Activated naive CD4-positive, alpha-beta T cell treated with anti-CD3 and anti-CD28 coated beads, Interleukin-2, amount 50 U/mL, for 72 hours (primary cell): Measurements from ENCODE around the gene ANKRD12. TPM values are rescaled to one million over a fixed set of nuclear protein-coding genes. Genes with fewer than 3 reads are reported as not detected.
A peak's percentile ranks its signal among the peaks of the same experiment; 100 is the strongest.

Source experiments
- ATAC-seq, 2 donors: fragments of 150-1000 bp; cut with Tn5 transposase; 2 replicates each; pipeline ENCODE4 v1.10.0; 2021; ENCODE audit warnings: mild to moderate bottlenecking in 2 of 2, moderate library complexity in 2 of 2
- DNase-seq, 2 donors: peaks; one replicate each; pipeline ENCODE4 v3.0.0; 2021 to 2022; ENCODE audit warnings: low spot score in 2 of 2
- H3K27ac Mint-ChIP-seq, 2 donors: one replicate each; pipeline ENCODE4 v1.8.0; 2022; ENCODE audit warnings: mild to moderate bottlenecking in 2 of 2, mixed read lengths in 2 of 2
- H3K36me3 Mint-ChIP-seq, 2 donors: one replicate each; pipeline ENCODE4 v1.8.0; 2022; ENCODE audit warnings: mixed read lengths in 2 of 2
- H3K9me3 Mint-ChIP-seq, 2 donors: one replicate each; pipeline ENCODE4 v1.8.0; 2022; ENCODE audit warnings: mixed read lengths in 2 of 2
- total RNA-seq, 2 donors: library from RNA; stranded (reverse); gene quantifications; one replicate each; pipeline ENCODE4 v1.2.3, GENCODE V29; 2022

The ANKRD12 gene
- total RNA-seq, 2 donors from 2014 or later: 63.7 to 72.3 TPM

DNA sequence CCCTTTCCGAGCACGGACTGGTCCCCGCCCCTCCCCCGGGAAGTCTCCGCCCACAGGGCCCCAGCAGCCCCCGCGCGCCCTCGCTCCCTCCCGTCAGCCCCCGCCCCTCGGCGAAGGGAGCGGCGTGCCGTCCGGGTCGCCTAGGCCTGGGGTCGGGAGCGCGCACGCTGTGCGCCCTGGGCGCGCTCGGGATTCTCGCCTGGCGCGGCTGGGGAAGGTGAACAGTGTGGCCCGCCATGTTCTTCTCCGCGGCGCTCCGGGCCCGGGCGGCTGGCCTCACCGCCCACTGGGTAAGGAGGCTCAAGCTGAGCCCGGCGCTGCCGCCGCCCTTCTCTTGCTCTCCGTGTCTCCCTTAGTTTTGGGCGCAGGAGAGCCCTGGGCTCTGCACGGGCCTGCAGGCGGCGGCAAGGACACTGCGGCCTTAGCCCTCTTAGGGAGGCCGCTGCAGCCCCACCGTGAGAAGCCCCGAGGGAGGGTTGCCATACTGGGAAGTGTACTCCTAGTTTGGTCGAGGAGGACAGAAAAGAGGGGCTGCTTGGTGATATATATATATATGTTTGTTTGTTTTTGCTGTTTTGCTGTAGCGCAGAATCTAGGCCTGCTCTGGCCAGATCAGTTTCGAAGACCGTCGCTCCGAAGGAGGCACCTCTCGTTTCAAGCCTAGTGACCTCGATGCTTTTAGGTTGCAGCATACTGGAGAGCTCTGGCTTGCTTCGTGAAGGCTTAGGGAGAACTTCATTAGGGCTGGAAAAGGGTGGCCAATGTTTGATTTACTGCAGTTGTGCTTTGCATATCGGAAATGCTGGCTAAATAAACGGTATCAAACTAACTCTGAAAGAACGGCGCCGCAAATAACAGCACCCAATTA lies 33.8 kb upstream of the ANKRD12 start, which contains the start of gene NDUFV2:
NDUFV2 (plus strand) TSS at position 192 of the 868 bp plus-strand sequence; CDS start at position 237, 45 bp downstream.
- Mint-ChIP-seq H3K36me3 (peaks cover 49 to 58% of the 10 kb centered on the region in 2 donors), H3K27ac (peak within 1 kb of the TSS; percentile 95 to 99), H3K9me3 (no peaks in the 10 kb centered on the region)
- ATAC-seq (peak; percentile 94 to 95), DNase-seq (peak; percentile 94 to 99)

DNA sequence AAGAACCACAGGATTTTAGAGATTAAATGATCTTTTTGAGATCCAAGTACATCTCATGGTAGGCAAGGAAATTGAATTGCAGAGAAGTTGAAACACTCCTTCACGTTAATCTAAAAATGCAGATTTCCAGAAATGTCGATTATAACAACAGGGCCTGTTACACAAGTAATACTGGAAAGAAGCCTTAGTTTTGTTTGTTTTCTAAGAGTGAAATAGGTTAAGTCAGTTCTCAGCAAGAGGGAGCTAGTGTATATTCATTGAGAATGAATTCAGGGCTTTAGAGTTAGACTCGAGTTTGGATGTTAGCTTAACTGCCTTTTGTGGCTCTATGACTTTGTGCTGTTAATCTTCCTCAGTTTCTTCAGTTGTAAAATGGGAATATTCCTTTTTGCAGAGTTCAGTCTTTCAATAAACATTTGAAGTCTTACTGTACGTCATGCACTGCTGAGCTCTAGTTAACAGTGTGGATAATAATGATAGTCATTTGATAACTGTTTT lies 33.2 kb upstream of the ANKRD12 start:
- Mint-ChIP-seq H3K9me3 (no peaks in the 10 kb centered on the region), H3K27ac (peak overlapping the region; percentile 95 to 99), H3K36me3 (peaks cover 49 to 62% of the 10 kb centered on the region in 2 donors)
- ATAC-seq: no peak
- no peak for DNase-seq

DNA sequence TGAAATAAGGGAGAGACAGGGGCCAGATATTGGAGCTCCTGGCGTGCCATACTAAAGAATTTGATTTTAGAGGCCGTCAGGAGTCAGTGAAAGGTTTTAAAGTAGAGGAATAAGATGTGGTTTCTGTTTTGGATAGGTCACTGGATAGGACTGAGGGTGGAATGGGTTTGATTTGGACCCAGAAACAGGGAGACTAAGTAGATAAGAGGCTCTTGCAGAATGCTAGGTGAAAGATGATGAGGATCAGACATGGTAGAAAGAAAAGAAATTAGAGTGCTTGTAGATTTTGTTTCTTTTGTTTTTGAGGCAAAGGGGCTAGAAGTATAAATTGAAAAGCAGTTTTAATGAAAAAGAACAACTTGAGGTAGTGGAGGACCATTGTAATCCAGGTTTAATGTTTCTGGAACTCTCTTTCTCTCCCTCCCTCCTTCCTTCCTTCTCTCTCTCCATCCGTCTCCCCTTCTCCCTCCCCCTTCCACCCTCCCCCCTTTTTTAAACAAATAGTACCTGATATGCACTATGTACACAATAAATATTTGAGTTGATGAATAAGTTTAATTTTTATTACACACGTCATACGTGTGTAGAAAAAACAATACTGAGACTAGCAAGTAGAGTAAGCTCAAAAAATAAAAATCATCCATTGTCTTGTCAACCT lies 32.2 kb upstream of the ANKRD12 start:
- no peak for DNase-seq
- Mint-ChIP-seq H3K36me3 (peaks cover 49 to 69% of the 10 kb centered on the region in 2 donors), H3K27ac (peak overlapping the region; percentile 95 to 99), H3K9me3 (no peaks in the 10 kb centered on the region)
- no peak for ATAC-seq

GRCh38 chr18:9105420-9105819 lies 31.2 kb upstream of the ANKRD12 start:
- H3K27ac Mint-ChIP-seq: peak overlapping the region; percentile 95 to 99
- no peaks in the 10 kb centered on the region for H3K9me3 Mint-ChIP-seq
- DNase-seq (no peak), ATAC-seq (no peak)
- peaks cover 49 to 78% of the 10 kb centered on the region in 2 donors for H3K36me3 Mint-ChIP-seq

- H3K27ac Mint-ChIP-seq: peak overlapping the region; percentile 95 to 99
- no peaks in the 10 kb centered on the region for H3K9me3 Mint-ChIP-seq
- ATAC-seq (no peak), DNase-seq (no peak)
- H3K36me3 Mint-ChIP-seq: peaks cover 49 to 85% of the 10 kb centered on the region in 2 donors
Measured at GRCh38 chr18:9106094-9106493, 30.5 kb upstream of the ANKRD12 start.

DNA sequence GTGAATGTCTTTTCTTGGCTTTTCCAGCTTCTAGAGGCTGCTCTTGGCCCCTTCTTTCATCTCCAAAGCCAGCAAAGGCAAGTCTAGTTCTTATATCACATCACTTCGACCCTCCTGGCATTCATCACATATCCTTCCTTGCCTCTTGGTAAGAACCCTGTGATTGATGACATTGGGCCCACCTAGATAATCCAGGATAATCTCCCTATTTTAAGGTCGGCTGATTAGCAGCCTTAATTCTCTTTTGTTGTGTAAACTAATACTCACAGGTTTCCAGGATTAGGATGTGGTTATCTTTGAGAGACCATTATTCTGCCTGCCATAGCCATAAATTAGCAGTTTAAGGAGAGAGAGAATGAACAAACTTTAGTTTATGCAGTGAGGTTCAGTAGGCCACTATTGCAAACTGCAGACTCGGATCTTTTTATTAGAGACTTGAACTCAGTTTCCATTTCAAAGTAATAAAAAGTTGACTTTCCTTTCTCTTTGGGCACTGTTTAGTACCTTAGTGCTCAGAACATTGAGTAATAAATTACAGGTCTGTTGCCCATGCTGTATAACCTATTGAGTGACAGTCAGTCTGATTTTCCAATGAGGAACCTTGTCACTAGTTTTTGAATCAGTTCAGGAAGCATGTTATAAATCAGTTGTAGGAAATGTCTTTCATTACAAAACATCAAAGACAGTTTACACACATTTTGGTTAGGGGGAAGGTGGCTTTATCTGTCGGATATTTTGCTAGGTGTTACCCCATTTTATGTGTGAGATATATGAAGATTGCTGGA lies 29.6 kb upstream of the ANKRD12 start:
- peaks cover 44 to 91% of the 10 kb centered on the region in 2 donors for H3K36me3 Mint-ChIP-seq
- DNase-seq (no peak), ATAC-seq (no peak)
- no peaks in the 10 kb centered on the region for H3K9me3 Mint-ChIP-seq
- peak overlapping the region; percentile 95 to 99 for H3K27ac Mint-ChIP-seq

DNA sequence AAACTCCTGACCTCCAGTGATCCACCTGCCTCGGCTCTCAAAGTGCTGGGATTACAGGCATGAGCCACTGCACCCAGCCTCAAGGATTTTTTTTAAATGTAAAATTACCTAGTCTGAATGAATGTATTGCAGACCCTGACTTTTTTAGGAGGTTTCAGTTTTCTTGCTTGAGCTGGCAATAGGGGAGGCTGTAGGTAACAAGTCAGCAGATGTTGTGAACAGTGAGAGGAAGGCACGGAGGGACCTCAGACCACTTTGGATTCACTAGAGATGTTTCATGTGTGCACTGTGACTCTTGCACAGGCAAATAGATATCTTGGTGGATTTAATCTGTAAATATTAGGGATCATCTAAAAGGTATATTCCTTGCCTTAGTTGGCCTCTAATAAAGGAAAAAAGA lies 27.7 kb upstream of the ANKRD12 start:
- DNase-seq: no peak
- peak; percentile 38 for ATAC-seq

GRCh38 chr18:9109523-9109922 lies 27.1 kb upstream of the ANKRD12 start:
- H3K36me3 Mint-ChIP-seq: peaks cover 20 to 86% of the 10 kb centered on the region in 2 donors
- DNase-seq (no peak), ATAC-seq (peak; percentile 60 to 69)
- peak overlapping the region; percentile 76 to 93 for H3K27ac Mint-ChIP-seq
- H3K9me3 Mint-ChIP-seq: no peaks in the 10 kb centered on the region

More for the DNA sequence above, 27.7 kb upstream of the ANKRD12 start:
- Mint-ChIP-seq H3K27ac (peak overlapping the region; percentile 76 to 93), H3K36me3 (peaks cover 26 to 92% of the 10 kb centered on the region in 2 donors), H3K9me3 (no peaks in the 10 kb centered on the region)

GRCh38 chr18:9113468-9114149 lies 23.0 kb upstream of the ANKRD12 start:
- Mint-ChIP-seq H3K9me3 (no peaks in the 10 kb centered on the region), H3K36me3 (peaks cover 5 to 67% of the 10 kb centered on the region in 2 donors), H3K27ac (peak overlapping the region; percentile 29 to 96)
- DNase-seq: no peak
- ATAC-seq: no peak

GRCh38 chr18:9115984-9116383 lies 20.6 kb upstream of the ANKRD12 start:
- no peaks in the 10 kb centered on the region for H3K9me3 Mint-ChIP-seq
- H3K36me3 Mint-ChIP-seq: peaks cover 5 to 65% of the 10 kb centered on the region in 2 donors
- DNase-seq (no peak), ATAC-seq (no peak)
- peak overlapping the region; percentile 91 to 99 for H3K27ac Mint-ChIP-seq

DNA sequence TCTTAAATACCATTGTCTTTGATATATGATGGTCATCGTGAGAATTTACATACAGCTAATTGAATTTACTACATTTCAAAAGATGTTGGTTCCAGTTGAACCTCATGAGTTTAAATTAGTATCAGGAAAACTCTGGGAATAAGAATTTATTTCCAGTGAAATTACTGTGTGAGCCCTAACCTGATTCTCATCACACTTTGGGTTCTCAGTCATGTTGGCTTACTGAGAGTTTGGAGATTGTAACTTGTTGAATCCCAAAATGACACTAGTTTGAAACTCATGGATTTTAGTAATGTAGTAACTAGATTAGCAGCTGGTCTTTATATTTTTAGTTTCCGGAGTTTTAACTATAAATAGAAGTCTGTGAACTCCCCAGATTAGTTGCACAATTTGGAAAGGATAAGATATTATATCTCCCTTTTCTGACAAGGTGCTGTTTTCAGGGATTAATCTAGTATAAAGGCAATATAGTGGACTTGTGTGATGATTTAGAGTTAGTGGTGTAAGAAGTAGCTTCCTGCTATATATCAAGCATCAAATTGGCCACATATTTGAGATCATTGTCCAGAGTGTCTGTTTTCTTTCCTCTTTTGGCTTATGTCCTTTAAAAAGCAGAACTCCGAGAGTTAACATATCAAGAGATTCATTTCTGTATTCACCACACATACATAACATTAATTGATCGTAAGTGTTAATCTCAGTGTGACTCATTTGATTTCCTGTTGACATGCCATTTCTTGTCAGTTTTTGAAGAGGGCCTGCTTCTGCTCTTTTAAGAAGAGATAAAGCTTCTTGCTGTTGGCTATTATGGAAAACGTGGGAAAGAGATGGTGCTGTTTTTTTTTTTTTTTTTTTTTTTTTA lies 18.4 kb upstream of the ANKRD12 start:
- no peaks in the 10 kb centered on the region for H3K9me3 Mint-ChIP-seq
- no peak for DNase-seq
- peak; percentile 26 to 61 for ATAC-seq
- peak overlapping the region; percentile 91 to 99 for H3K27ac Mint-ChIP-seq
- H3K36me3 Mint-ChIP-seq: peaks cover 5 to 59% of the 10 kb centered on the region in 2 donors

DNA sequence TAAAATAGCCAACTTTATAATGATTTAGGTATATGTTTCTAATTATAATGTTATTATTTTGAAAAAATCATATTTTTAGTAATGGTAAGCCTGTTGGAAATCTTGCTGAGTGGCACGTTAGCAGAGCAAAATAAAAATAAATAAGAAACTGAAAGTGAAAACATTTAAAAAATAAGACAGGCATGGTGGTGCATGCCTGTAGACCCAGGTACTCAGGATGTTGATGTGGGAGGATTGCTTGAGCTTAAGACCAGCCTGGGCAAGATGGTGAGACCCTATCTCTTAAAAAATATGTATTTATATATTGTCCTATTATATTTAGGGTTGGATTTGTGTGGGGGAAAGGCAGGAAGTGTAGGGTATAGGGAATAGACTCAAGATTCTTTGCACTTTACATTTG lies 15.8 kb upstream of the ANKRD12 start:
- no peak for DNase-seq
- H3K9me3 Mint-ChIP-seq: no peaks in the 10 kb centered on the region
- H3K27ac Mint-ChIP-seq: peak overlapping the region in 1 of 2 donors; percentile 81
- ATAC-seq: no peak
- peaks cover 5 to 67% of the 10 kb centered on the region in 2 donors for H3K36me3 Mint-ChIP-seq

- DNase-seq (no peak), ATAC-seq (no peak)
- no peaks in the 10 kb centered on the region for H3K9me3 Mint-ChIP-seq
- H3K36me3 Mint-ChIP-seq: peaks cover 0 to 73% of the 10 kb centered on the region in 2 donors
- no peak overlapping the region for H3K27ac Mint-ChIP-seq
Measured at GRCh38 chr18:9123520-9123919, 13.1 kb upstream of the ANKRD12 start.

DNA sequence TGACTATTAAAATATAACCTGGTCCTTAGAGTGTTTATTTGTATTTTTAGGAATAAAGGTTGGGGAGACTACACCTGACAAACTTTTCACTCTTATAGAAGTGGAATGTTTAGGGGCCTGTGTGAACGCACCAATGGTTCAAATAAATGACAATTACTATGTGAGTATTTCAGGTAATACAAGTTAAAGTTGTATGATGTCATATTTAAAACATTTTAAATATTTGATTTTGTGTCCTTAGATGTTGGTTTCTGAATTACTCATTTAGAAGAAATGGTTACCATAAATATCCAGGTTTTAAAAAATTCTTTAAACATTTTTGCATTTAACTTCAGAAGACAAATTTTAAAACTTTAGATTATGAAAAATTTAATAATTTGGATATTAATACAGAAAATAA lies 11.8 kb upstream of the ANKRD12 start:
- no peaks in the 10 kb centered on the region for H3K9me3 Mint-ChIP-seq
- DNase-seq (no peak), ATAC-seq (no peak)
- peak overlapping the region in 1 of 2 donors; percentile 60 for H3K27ac Mint-ChIP-seq
- peaks cover 0 to 73% of the 10 kb centered on the region in 2 donors for H3K36me3 Mint-ChIP-seq

DNA sequence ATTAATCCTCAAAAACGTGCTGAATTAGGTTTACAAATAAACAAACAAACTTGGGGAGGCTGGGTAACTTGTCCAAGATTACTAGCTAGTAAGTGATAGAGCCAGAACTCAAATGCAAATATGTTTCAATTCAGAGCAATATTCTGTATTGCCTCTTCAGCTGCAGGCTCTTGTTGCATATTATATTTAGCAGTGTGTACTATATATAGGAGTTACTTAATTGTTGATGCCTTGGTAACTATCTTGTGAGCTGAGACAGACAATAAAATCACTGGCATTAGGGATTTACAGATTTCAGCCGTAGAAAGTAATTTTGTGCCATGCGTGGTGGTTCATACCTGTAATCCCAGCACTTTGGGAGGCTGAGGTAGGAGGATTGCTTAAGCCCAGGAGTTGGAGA lies 10.2 kb upstream of the ANKRD12 start:
- ATAC-seq (no peak), DNase-seq (no peak)
- Mint-ChIP-seq H3K9me3 (no peaks in the 10 kb centered on the region), H3K27ac (peak overlapping the region; percentile 30 to 90), H3K36me3 (peaks cover 0 to 73% of the 10 kb centered on the region in 2 donors)
